OCI-LY7 (cell line): Measurements from ENCODE around the gene FGF8.

Experiments
- CTCF ChIP-seq: fragments of 200-600 bp; sonication (generic); conservative IDR thresholded peaks from 2 replicates; pipeline ENCODE4 v1.5.1; 2014; ENCODE audit warnings: mild to moderate bottlenecking, antibody characterized with exemption, low read length, moderate library complexity, mixed read lengths
- EZH2phosphoT487 ChIP-seq: fragments of 200-600 bp; sonication (generic); IDR thresholded peaks from 2 replicates; pipeline ENCODE4 v1.6.1; 2018; ENCODE audit warnings: low read depth, borderline replicate concordance, mild to moderate bottlenecking, mixed run types, antibody characterized with exemption, low read length, moderate library complexity, mixed read lengths

GRCh38 chr10:101761226-101761625, 14.7 kb downstream of the FGF8 start:
- TF ChIP-seq CTCF: no peak
- no peak for TF ChIP-seq EZH2phosphoT487
